Spleen (tissue), 11 donors: Measurements from ENCODE around the gene TPM4. TPM values are rescaled to one million over a fixed set of nuclear protein-coding genes. Genes with fewer than 3 reads are reported as not detected.
A peak's percentile ranks its signal among the peaks of the same experiment; 100 is the strongest.

ENCODE experiments used
- DNase-seq: peaks from one replicate; pipeline ENCODE4 v3.0.0-alpha.2; 2020
- H3K27ac ChIP-seq, 8 donors: fragments of 200-600 bp; sonication (generic) in 7 of 8; 1 replicate in 4 of 8; 2 replicates in 4 of 8; pipeline versions ENCODE4 v1.5.0 to v1.8.0; 2016 to 2021; ENCODE audit warnings: inconsistent platforms in 4 of 8, mild to moderate bottlenecking in 4 of 8, moderate library complexity in 1 of 8
- H3K27me3 ChIP-seq, 7 donors: fragments of 200-600 bp; sonication (generic) in 6 of 7; replicated peaks in 1 of 7; 1 replicate in 4 of 7; 2 replicates in 3 of 7; pipeline versions ENCODE4 v1.5.0 to v1.8.0; 2016 to 2021; ENCODE audit warnings: inconsistent platforms in 3 of 7, mild to moderate bottlenecking in 1 of 7
- H3K36me3 ChIP-seq, 6 donors: fragments of 200-600 bp; sonication (generic) in 5 of 6; 1 replicate in 4 of 6; 2 replicates in 2 of 6; pipeline versions ENCODE4 v1.5.0 to v1.8.0; 2016 to 2021; ENCODE audit warnings: inconsistent platforms in 2 of 6
- H3K4me1 ChIP-seq, 6 donors: fragments of 200-600 bp; sonication (generic) in 5 of 6; 1 replicate in 3 of 6; 2 replicates in 3 of 6; pipeline versions ENCODE4 v1.5.0 to v1.8.0; 2016 to 2021; ENCODE audit warnings: inconsistent platforms in 3 of 6
- H3K4me3 ChIP-seq, 8 donors: fragments of 200-600 bp; sonication (generic) in 7 of 8; 1 replicate in 4 of 8; 2 replicates in 4 of 8; pipeline versions ENCODE4 v1.5.0 to v1.8.0; 2016 to 2021; ENCODE audit warnings: inconsistent platforms in 4 of 8, mild to moderate bottlenecking in 4 of 8, moderate library complexity in 2 of 8
- H3K9me3 ChIP-seq, 8 donors: fragments of 200-600 bp; sonication (generic) in 7 of 8; 1 replicate in 4 of 8; 2 replicates in 4 of 8; pipeline versions ENCODE4 v1.5.0 to v1.8.0; 2016 to 2021; ENCODE audit warnings: inconsistent platforms in 4 of 8
- POLR2A ChIP-seq, 3 donors: fragments of 450-650 bp; IDR thresholded peaks; one replicate each; pipeline ENCODE4 v1.5.1; 2017; ENCODE audit warnings: antibody characterized with exemption in 3 of 3, mild to moderate bottlenecking in 1 of 3
- POLR2AphosphoS5 ChIP-seq, 3 donors: sonication (generic); formaldehyde crosslinking; IDR thresholded peaks; one replicate each; pipeline ENCODE4 v1.5.1; 2017; ENCODE audit warnings: antibody characterized with exemption in 3 of 3
- WGBS, 5 donors: extraction: QIAGEN DNeasy Blood & Tissue Kit in 3 of 5; methylation state at CpG; one replicate each; pipeline versions ENCODE4 v1.1.5 to v1.1.7; 2013 to 2018; 5-methylcytosine and 5-hydroxymethylcytosine counted together
- intact Hi-C: fragments of 100-400 bp; cut with DNase I; formaldehyde crosslinking; loops from one replicate; pipeline ENCODE4 v1.15.0; 2023; ENCODE audit warnings: low total_unique reads
- polyA plus RNA-seq, 3 donors: library from polyadenylated mRNA; stranded (reverse); fragments of 200-250 nt; gene quantifications; one replicate each; pipeline ENCODE4 v1.2.1, GENCODE V29; 2013
- total RNA-seq, 7 donors: library from RNA; depleted of rRNA in 3 of 7; stranded (reverse); fragments of >200 nt in 3 of 7; fragmentation: NEBNext Ultra II Directional in 4 of 7; extraction: Animal tissue kit (Norgen Biotek cat#: 25700) in 4 of 7; gene quantifications; one replicate each; pipeline versions ENCODE4 v1.1.0 to v1.2.1, GENCODE V29; 2016 to 2021
- TF ChIP-seq, protein P1 (sequence below), 11 experiments: fragments of 200-600 bp in 7 of 11; fragments of 450-650 bp in 4 of 11; sonication (generic) in 4 of 11; IDR thresholded peaks in 8 of 11; conservative IDR thresholded peaks in 3 of 11; 1 replicate in 7 of 11; 2 replicates in 4 of 11; pipeline versions ENCODE4 v1.4.0 to v1.8.0; 2016 to 2021; ENCODE audit warnings: antibody characterized with exemption in 11 of 11, inconsistent platforms in 4 of 11, mild to moderate bottlenecking in 1 of 11
- donor health status: healthy with polysubstance abuse.
- donor health status: DM: no; HTN: no; CAD: no; lungs with moderate emphysema.
- donor health status: DM: no; HTN: no; CAD: no.
- donor health status: Bipolar disorder and iron deficiency.
- donor health status: healthy.
- donor health status: DM: no; HTN: no; CAD: no.
- donor health status: DM: yes; HTN: yes; CAD: no.

Gene TPM4
- total and polyA plus RNA-seq, 10 donors = 181 to 760 (median 418) TPM

GRCh38 chr19:16133818-16134217, 57.5 kb downstream of the TPM4 start:
- Histone ChIP-seq H3K27ac (peak overlapping the region in 3 of 8 donors; percentile 31 to 75 (median 46)), H3K4me3 (no peak overlapping the region), H3K4me1 (peaks cover 0 to 45% (median 10%) of the 10 kb centered on the region in 6 donors), H3K9me3 (no peaks in the 10 kb centered on the region), H3K27me3 (no peaks in the 10 kb centered on the region), H3K36me3 (peaks cover 5 to 59% (median 51%) of the 10 kb centered on the region in 6 donors)
- intact Hi-C loops = no loop called here
- TF ChIP-seq POLR2AphosphoS5 (IDR thresholded peaks at IDR 0.05) = peak in 2 of 3 donors; percentile 6 to 43
- TF ChIP-seq, protein P1, sequence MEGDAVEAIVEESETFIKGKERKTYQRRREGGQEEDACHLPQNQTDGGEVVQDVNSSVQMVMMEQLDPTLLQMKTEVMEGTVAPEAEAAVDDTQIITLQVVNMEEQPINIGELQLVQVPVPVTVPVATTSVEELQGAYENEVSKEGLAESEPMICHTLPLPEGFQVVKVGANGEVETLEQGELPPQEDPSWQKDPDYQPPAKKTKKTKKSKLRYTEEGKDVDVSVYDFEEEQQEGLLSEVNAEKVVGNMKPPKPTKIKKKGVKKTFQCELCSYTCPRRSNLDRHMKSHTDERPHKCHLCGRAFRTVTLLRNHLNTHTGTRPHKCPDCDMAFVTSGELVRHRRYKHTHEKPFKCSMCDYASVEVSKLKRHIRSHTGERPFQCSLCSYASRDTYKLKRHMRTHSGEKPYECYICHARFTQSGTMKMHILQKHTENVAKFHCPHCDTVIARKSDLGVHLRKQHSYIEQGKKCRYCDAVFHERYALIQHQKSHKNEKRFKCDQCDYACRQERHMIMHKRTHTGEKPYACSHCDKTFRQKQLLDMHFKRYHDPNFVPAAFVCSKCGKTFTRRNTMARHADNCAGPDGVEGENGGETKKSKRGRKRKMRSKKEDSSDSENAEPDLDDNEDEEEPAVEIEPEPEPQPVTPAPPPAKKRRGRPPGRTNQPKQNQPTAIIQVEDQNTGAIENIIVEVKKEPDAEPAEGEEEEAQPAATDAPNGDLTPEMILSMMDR (IDR thresholded peaks at IDR 0.05 in 8 of 11, conservative IDR thresholded peaks at IDR 0.05 in 3 of 11) = no peak
- DNase-seq = no peak
- WGBS, 5 donors = 92 to 100% (median 97%) methylated on average over 4 of the region's 4 CpGs

- Histone ChIP-seq H3K27me3 (no peaks in the 10 kb centered on the region), H3K27ac (peak overlapping the region in 4 of 8 donors; percentile 28 to 75 (median 38)), H3K36me3 (peaks cover 5 to 52% (median 44%) of the 10 kb centered on the region in 6 donors), H3K9me3 (no peaks in the 10 kb centered on the region), H3K4me1 (peaks cover 0 to 52% (median 16%) of the 10 kb centered on the region in 6 donors), H3K4me3 (no peak overlapping the region)
- WGBS, 5 donors = 48 to 56% (median 51%) methylated on average over 7 of the region's 7 CpGs
- intact Hi-C loops = no loop called here
- TF ChIP-seq POLR2AphosphoS5 (IDR thresholded peaks at IDR 0.05) = peak in 2 of 3 donors; percentile 54 to 65
- TF ChIP-seq, protein P1 (IDR thresholded peaks at IDR 0.05 in 8 of 11, conservative IDR thresholded peaks at IDR 0.05 in 3 of 11) = no peak
- TF ChIP-seq POLR2A (IDR thresholded peaks at IDR 0.05) = no peak
- DNase-seq = no peak
Observed at GRCh38 chr19:16134510-16134909, 58.2 kb downstream of the TPM4 start.

GRCh38 chr19:16135430-16136127, 59.3 kb downstream of the TPM4 start:
- Histone ChIP-seq H3K36me3 (peaks cover 5 to 41% (median 33%) of the 10 kb centered on the region in 6 donors), H3K4me3 (no peak overlapping the region), H3K9me3 (no peaks in the 10 kb centered on the region), H3K27ac (peak overlapping the region in 4 of 8 donors; percentile 13 to 75 (median 38)), H3K4me1 (peaks cover 3 to 63% (median 27%) of the 10 kb centered on the region in 6 donors), H3K27me3 (no peaks in the 10 kb centered on the region)
- TF ChIP-seq POLR2AphosphoS5 (IDR thresholded peaks at IDR 0.05) (peak in 1 of 3 donors; percentile 37), POLR2A (IDR thresholded peaks at IDR 0.05) (no peak)
- no peak for DNase-seq
- intact Hi-C loops = no loop called here
- 63 to 91% (median 74%) methylated on average over 4 of the region's 4 CpGs for WGBS, 5 donors

DNA sequence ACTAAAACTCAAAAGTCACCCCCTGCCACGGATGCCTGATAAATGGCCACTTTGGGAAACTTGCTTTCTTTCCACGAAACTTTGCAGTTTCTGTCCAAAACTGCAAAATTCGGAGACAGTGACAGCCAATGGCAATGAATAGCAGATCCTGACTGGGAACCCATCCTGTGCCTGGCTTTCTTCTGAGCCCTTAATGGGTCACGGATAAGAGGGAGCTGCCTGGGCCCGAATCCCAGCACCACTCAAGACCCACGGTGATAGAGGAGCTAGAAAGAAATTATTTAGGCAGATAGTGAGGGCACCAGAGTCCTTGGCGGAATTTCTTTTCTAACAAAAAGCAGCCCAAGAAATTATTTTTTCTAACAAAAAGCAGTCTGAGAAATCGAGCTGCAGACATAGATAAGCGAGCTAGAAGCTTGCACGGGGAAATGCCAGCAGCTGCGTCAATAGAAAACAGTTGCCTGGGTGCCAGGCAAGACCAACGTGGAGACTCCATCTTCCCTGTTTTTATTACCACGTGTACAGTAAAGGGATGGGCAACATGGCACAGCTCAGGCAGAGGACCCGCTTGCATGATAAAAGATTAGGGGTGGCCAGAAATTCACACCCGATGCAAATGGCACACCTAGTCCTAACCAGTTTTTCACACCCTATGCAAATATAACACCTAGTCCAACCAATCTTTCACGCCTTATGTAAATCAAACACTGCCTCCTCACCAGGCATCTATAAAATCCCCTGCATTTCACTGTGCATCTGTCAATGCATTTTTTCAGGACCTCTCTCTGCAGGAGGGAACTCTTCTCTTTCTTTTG, 60.1 kb downstream of the TPM4 start:
- Histone ChIP-seq H3K27ac (peak overlapping the region in 1 of 8 donors; percentile 75), H3K9me3 (no peaks in the 10 kb centered on the region), H3K4me3 (no peak overlapping the region), H3K4me1 (peaks cover 3 to 71% (median 35%) of the 10 kb centered on the region in 6 donors), H3K36me3 (peaks cover 5 to 33% (median 26%) of the 10 kb centered on the region in 6 donors), H3K27me3 (no peaks in the 10 kb centered on the region)
- intact Hi-C loops = no loop called here
- TF ChIP-seq POLR2AphosphoS5 (IDR thresholded peaks at IDR 0.05) = no peak
- DNase-seq = no peak
- WGBS, 5 donors = 64 to 80% (median 67%) methylated on average over 16 of the region's 16 CpGs
